Measurements from ENCODE around the gene SCD5. TPM values are rescaled to one million over a fixed set of nuclear protein-coding genes. Genes with fewer than 3 reads are reported as not detected.

SCD5 gene
- total RNA-seq, 2 experiments from 2014 or later = 1.6 to 2.2 TPM

GRCh38 chr4:82744284-82744968, 54.2 kb downstream of the SCD5 start:
- ChIA-PET POLR2A (no interaction called here), CTCF (no interaction called here)
- no peak overlapping the region for H3K4me3 Mint-ChIP-seq
- intact Hi-C loops (cut with micrococcal nuclease) = no loop called here
- no peak for DNase-seq
- no peaks in the 10 kb centered on the region for H3K4me1 Mint-ChIP-seq (ENCODE audit: low read depth)
- peaks cover 3% of the 10 kb centered on the region for H3K27me3 Mint-ChIP-seq
- H3K36me3 Mint-ChIP-seq (ENCODE audit: low read depth) = no peaks in the 10 kb centered on the region
- no peak for ATAC-seq
- no peak overlapping the region for H3K27ac Mint-ChIP-seq
- TF ChIP-seq CTCF (IDR thresholded peaks at IDR 0.05) = no peak
- H3K9me3 Mint-ChIP-seq = no peaks in the 10 kb centered on the region

GRCh38 chr4:82741188-82741587, 57.4 kb downstream of the SCD5 start:
- Mint-ChIP-seq H3K27ac (no peak overlapping the region), H3K4me1 (ENCODE audit: low read depth) (no peaks in the 10 kb centered on the region), H3K27me3 (peaks cover 1% of the 10 kb centered on the region), H3K9me3 (no peaks in the 10 kb centered on the region), H3K4me3 (no peak overlapping the region), H3K36me3 (ENCODE audit: low read depth) (no peaks in the 10 kb centered on the region)
- ATAC-seq (no peak), DNase-seq (no peak)
- no peak for TF ChIP-seq CTCF (IDR thresholded peaks at IDR 0.05)
- CTCF ChIA-PET = interaction anchor here (1.5 to 8.0 kb wide), 4 partner anchors 8 to 102 kb away, joined by 4 to 81 read pairs (median 34); no protein-coding TSS in a partner anchor
- intact Hi-C loops (cut with micrococcal nuclease) = no loop called here
- POLR2A ChIA-PET = interaction anchor here (0.6 to 1.3 kb wide), 2 partner anchors 258 to 313 kb away, joined by 3 to 4 read pairs; no protein-coding TSS in a partner anchor

DNA sequence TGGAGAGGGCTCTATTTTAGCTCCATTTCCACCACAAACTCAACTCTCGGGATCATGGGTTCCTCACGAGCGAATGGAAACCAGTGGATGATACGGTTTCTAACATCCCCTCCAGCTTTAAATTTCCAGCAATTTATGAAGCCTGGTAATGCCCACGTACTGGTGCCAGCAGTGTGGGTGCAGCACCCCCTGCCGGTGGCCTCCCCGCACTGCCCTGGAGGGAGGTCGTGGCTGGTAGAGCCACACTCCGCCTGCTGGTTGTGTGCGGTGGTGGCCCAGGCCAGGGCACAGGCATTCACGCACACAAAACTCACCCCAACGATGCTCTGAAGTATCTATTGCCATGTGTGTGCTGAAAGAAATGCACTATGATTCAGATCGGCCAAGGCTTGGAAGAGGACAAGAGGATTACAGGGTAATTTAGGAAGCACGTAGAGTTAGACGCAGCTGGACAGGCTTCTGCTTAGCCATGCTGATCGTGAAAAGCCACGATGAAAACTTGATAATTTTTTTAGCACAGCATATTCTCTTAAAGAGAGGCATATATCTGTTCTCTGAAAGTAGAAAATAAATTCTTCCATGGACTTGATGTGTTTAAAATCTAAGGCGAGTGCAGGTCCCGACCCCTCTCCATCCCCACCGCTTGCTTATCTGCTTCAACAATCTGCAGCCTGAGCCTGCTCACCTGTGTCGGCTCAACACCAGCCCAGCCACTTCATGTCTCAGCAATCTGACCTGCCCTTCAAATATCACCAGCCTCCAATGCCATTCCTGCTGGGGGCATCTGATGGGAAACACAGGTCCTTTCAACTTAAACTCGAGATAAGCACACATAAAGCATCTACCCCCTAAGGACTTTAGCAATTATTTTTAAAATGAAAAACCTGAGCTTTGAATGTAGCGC, 59.1 kb downstream of the SCD5 start:
- peaks cover 1% of the 10 kb centered on the region for H3K27me3 Mint-ChIP-seq
- ATAC-seq = peak; percentile 100
- ChIA-PET POLR2A (interaction anchor here (0.6 to 1.0 kb wide), 2 partner anchors 8 to 245 kb away, joined by 3 to 4 read pairs; no protein-coding TSS in a partner anchor), CTCF (interaction anchor here (0.5 to 8.0 kb wide), 64 partner anchors 9 to 546 kb away, joined by 3 to 81 read pairs (median 4); no protein-coding TSS in a partner anchor)
- peak; percentile 87 for DNase-seq
- peak; percentile 100 for TF ChIP-seq CTCF (IDR thresholded peaks at IDR 0.05)
- no peaks in the 10 kb centered on the region for H3K36me3 Mint-ChIP-seq (ENCODE audit: low read depth)
- H3K4me3 Mint-ChIP-seq = no peak overlapping the region
- H3K9me3 Mint-ChIP-seq = no peaks in the 10 kb centered on the region
- no peak overlapping the region for H3K27ac Mint-ChIP-seq
- H3K4me1 Mint-ChIP-seq (ENCODE audit: low read depth) = no peaks in the 10 kb centered on the region
- intact Hi-C loops (cut with micrococcal nuclease) = loop anchor here (5.0 kb wide), 1 partner anchor 277 kb away; no protein-coding TSS in a partner anchor

GRCh38 chr4:82737354-82737753, 61.2 kb downstream of the SCD5 start:
- intact Hi-C loops (cut with micrococcal nuclease) = loop anchor here (5.0 kb wide), 1 partner anchor 275 kb away; no protein-coding TSS in a partner anchor
- no peaks in the 10 kb centered on the region for H3K9me3 Mint-ChIP-seq
- ATAC-seq (no peak), DNase-seq (no peak)
- ChIA-PET POLR2A (no interaction called here), CTCF (interaction anchor here (0.9 to 8.0 kb wide), 6 partner anchors 8 to 275 kb away, joined by 3 to 81 read pairs (median 24); no protein-coding TSS in a partner anchor)
- H3K27ac Mint-ChIP-seq = no peak overlapping the region
- H3K4me1 Mint-ChIP-seq (ENCODE audit: low read depth) = no peaks in the 10 kb centered on the region
- peaks cover 1% of the 10 kb centered on the region for H3K27me3 Mint-ChIP-seq
- no peak overlapping the region for H3K4me3 Mint-ChIP-seq
- H3K36me3 Mint-ChIP-seq (ENCODE audit: low read depth) = no peaks in the 10 kb centered on the region
- TF ChIP-seq CTCF (IDR thresholded peaks at IDR 0.05) = no peak

Measured in activated CD8-positive, alpha-beta T cell treated with anti-CD3 and anti-CD28 coated beads for 36 hours (primary cell).